IMR-90 (cell line): Measurements from ENCODE around the gene MZF1. TPM values are rescaled to one million over a fixed set of nuclear protein-coding genes. Genes with fewer than 3 reads are reported as not detected.

Experiments
- ATAC-seq: fragments of 200-7000 bp; cut with Tn5 transposase; 2 replicates; pipeline ENCODE4 v1.9.1; 2020; ENCODE audit warnings: low read depth, mild to moderate bottlenecking, moderate library complexity
- BruUV-seq: library from RNA; stranded (reverse); fragments of 400-500 nt; replicated peaks from 2 replicates; lab custom pipeline; 2021; lab: Mats Ljungman, UMichigan
- CTCF ChIA-PET: fragments of 300-600 bp; formaldehyde crosslinking; extraction: SDS; loops from one replicate; lab custom pipeline; 2021; ENCODE audit warnings: antibody characterized with exemption; lab: Yijun Ruan, JAX
- POLR2A ChIA-PET: fragments of 300-600 bp; sonication (Branson Sonifier 250); formaldehyde crosslinking; loops from one replicate; lab custom pipeline; 2022; ENCODE audit warnings: antibody characterized with exemption; ENCODE audit not compliant: unreplicated experiment; lab: Charles Lee
- DNase-seq: peaks from one replicate; pipeline ENCODE4 v3.0.0; 2013
- H2AFZ ChIP-seq: replicated peaks from 2 replicates; pipeline ENCODE3; 2013; ENCODE audit warnings: low read length, mild to moderate bottlenecking; ENCODE audit not compliant: poor library complexity
- H2AK5ac ChIP-seq: 2 replicates; pipeline ENCODE4 v1.6.1; 2013; ENCODE audit warnings: low read depth, low read length, inconsistent platforms
- H2AK9ac ChIP-seq: replicated peaks from 2 replicates; pipeline ENCODE3; 2013; ENCODE audit warnings: mild to moderate bottlenecking, low read depth, low read length, moderate library complexity; ENCODE audit not compliant: poor library complexity
- H2BK120ac ChIP-seq: 2 replicates; pipeline ENCODE4 v1.6.1; 2013; ENCODE audit warnings: low read depth, low read length, inconsistent platforms
- H2BK15ac ChIP-seq: 3 replicates; pipeline ENCODE4 v1.6.1; 2013; ENCODE audit warnings: low read depth, low read length, inconsistent platforms
- H2BK20ac ChIP-seq: 2 replicates; pipeline ENCODE4 v1.6.1; 2013; ENCODE audit warnings: low read depth, mild to moderate bottlenecking, inconsistent platforms, low read length, moderate library complexity
- H2BK5ac ChIP-seq: 2 replicates; pipeline ENCODE4 v1.6.1; 2013; ENCODE audit warnings: mild to moderate bottlenecking, low read depth, low read length, inconsistent platforms; ENCODE audit not compliant: poor library complexity, severe bottlenecking
- H3K14ac ChIP-seq: replicated peaks from 2 replicates; pipeline ENCODE4 v1.6.1; 2013; ENCODE audit warnings: low read depth, low read length, inconsistent platforms
- H3K18ac ChIP-seq: 2 replicates; pipeline ENCODE4 v1.6.1; 2013; ENCODE audit warnings: low read depth, low read length, control low read depth
- H3K23ac ChIP-seq: 2 replicates; pipeline ENCODE4 v1.6.1; 2013; ENCODE audit warnings: low read depth, low read length, inconsistent platforms
- H3K27ac ChIP-seq: 2 replicates; pipeline ENCODE4 v1.5.1; 2013; ENCODE audit warnings: mild to moderate bottlenecking, control low read depth, low read length; ENCODE audit not compliant: insufficient read depth
- H3K27me3 ChIP-seq: 2 replicates; pipeline ENCODE4 v1.6.1; 2013; ENCODE audit warnings: low read length; ENCODE audit not compliant: control insufficient read depth, insufficient read depth
- H3K36me3 ChIP-seq: 2 replicates; pipeline ENCODE4 v1.6.1; 2013; ENCODE audit warnings: low read length, mixed read lengths; ENCODE audit not compliant: control insufficient read depth, insufficient read depth
- H3K4ac ChIP-seq: 2 replicates; pipeline ENCODE4 v1.6.1; 2013; ENCODE audit warnings: low read depth, low read length, inconsistent platforms
- H3K4me1 ChIP-seq: 2 replicates; pipeline ENCODE4 v1.6.1; 2013; ENCODE audit warnings: low read length, mixed read lengths; ENCODE audit not compliant: control insufficient read depth, insufficient read depth
- H3K4me2 ChIP-seq: 2 replicates; pipeline ENCODE4 v1.6.1; 2013; ENCODE audit warnings: low read depth, mild to moderate bottlenecking, control low read depth, low read length, moderate library complexity
- H3K4me3 ChIP-seq: 2 replicates; pipeline ENCODE4 v1.5.1; 2013; ENCODE audit warnings: low read depth, mild to moderate bottlenecking, control low read depth, low read length, moderate library complexity; ENCODE audit not compliant: insufficient read depth
- H3K56ac ChIP-seq: 2 replicates; pipeline ENCODE4 v1.6.1; 2013; ENCODE audit warnings: low read length, inconsistent platforms; ENCODE audit not compliant: insufficient read depth; ENCODE audit errors: extremely low read depth
- H3K79me1 ChIP-seq, 2 experiments: 2 replicates each; pipeline ENCODE4 v1.6.1; 2013; ENCODE audit warnings: low read length in 2 of 2, inconsistent platforms in 1 of 2, low read depth in 1 of 2
- H3K9ac ChIP-seq: 2 replicates; pipeline ENCODE4 v1.6.1; 2013; ENCODE audit warnings: low read depth, low read length, control low read depth
- H3K9me1 ChIP-seq: 2 replicates; pipeline ENCODE4 v1.6.1; 2013; ENCODE audit warnings: low read length, inconsistent platforms; ENCODE audit not compliant: insufficient read depth
- H3K9me3 ChIP-seq: 2 replicates; pipeline ENCODE4 v1.6.1; 2013; ENCODE audit warnings: low read length; ENCODE audit not compliant: control insufficient read depth, insufficient read depth
- H4K20me1 ChIP-seq: 2 replicates; pipeline ENCODE4 v1.6.1; 2013; ENCODE audit warnings: low read length, inconsistent platforms; ENCODE audit not compliant: insufficient read depth
- H4K5ac ChIP-seq: 2 replicates; pipeline ENCODE4 v1.6.1; 2013; ENCODE audit warnings: mild to moderate bottlenecking, low read depth, low read length, control low read depth
- H4K8ac ChIP-seq, 2 experiments: 2 replicates each; pipeline ENCODE4 v1.6.1; 2013; ENCODE audit warnings: low read depth in 2 of 2, low read length in 2 of 2, control low read depth in 1 of 2, inconsistent platforms in 1 of 2
- H4K91ac ChIP-seq: 2 replicates; pipeline ENCODE4 v1.6.1; 2013; ENCODE audit warnings: low read depth, low read length, inconsistent platforms; ENCODE audit not compliant: insufficient read depth
- BHLHE40 ChIP-seq: fragments of 150-350 bp; IDR thresholded peaks from 2 replicates; pipeline ENCODE4 v1.6.1; 2016; ENCODE audit warnings: mild to moderate bottlenecking, low read depth, low read length
- CEBPB ChIP-seq: IDR thresholded peaks from 2 replicates; pipeline ENCODE4 v1.6.1; 2012; ENCODE audit warnings: low read depth, low read length, improper control_type of control experiment
- CHD1 ChIP-seq: IDR thresholded peaks from 2 replicates; pipeline ENCODE4 v1.6.1; 2012; ENCODE audit warnings: low read depth, low read length, improper control_type of control experiment
- CTCF ChIP-seq: conservative IDR thresholded peaks from 2 replicates; pipeline ENCODE4 v1.5.1; 2012; ENCODE audit warnings: mild to moderate bottlenecking, low read depth, low read length, improper control_type of control experiment
- ELK1 ChIP-seq: fragments of 150-350 bp; IDR thresholded peaks from 2 replicates; pipeline ENCODE4 v1.6.1; 2016; ENCODE audit warnings: low read depth, mild to moderate bottlenecking, low read length, moderate library complexity, borderline replicate concordance
- FOS ChIP-seq: fragments of 150-350 bp; IDR thresholded peaks from 2 replicates; pipeline ENCODE4 v1.6.1; 2016; ENCODE audit warnings: low read depth, low read length
- MAFK ChIP-seq: IDR thresholded peaks from 2 replicates; pipeline ENCODE4 v1.6.1; 2012; ENCODE audit warnings: low read depth, low read length, improper control_type of control experiment
- MAZ ChIP-seq: IDR thresholded peaks from 2 replicates; pipeline ENCODE4 v1.6.1; 2012; ENCODE audit warnings: low read depth, mild to moderate bottlenecking, low read length, improper control_type of control experiment, moderate library complexity, borderline replicate concordance
- MXI1 ChIP-seq: IDR thresholded peaks from 2 replicates; pipeline ENCODE4 v1.6.1; 2012; ENCODE audit warnings: low read depth, mild to moderate bottlenecking, low read length, moderate library complexity, borderline replicate concordance
- NFE2L2 ChIP-seq: fragments of 150-350 bp; IDR thresholded peaks from 2 replicates; pipeline ENCODE4 v1.6.1; 2016; ENCODE audit warnings: low read depth, mild to moderate bottlenecking, low read length
- POLR2A ChIP-seq: IDR thresholded peaks from 2 replicates; pipeline ENCODE4 v1.6.1; 2012; ENCODE audit warnings: mild to moderate bottlenecking, low read depth, low read length
- RAD21 ChIP-seq: IDR thresholded peaks from 2 replicates; pipeline ENCODE4 v1.6.1; 2012; ENCODE audit warnings: low read length, improper control_type of control experiment
- RCOR1 ChIP-seq: IDR thresholded peaks from 2 replicates; pipeline ENCODE4 v1.6.1; 2012; ENCODE audit warnings: mild to moderate bottlenecking, low read length, improper control_type of control experiment; ENCODE audit not compliant: insufficient replicate concordance
- RFX5 ChIP-seq: IDR thresholded peaks from 2 replicates; pipeline ENCODE4 v1.8.0; 2012; ENCODE audit warnings: low read depth, mild to moderate bottlenecking, low read length, moderate library complexity
- SMC3 ChIP-seq: fragments of 150-350 bp; IDR thresholded peaks from 2 replicates; pipeline ENCODE4 v1.6.1; 2016; ENCODE audit warnings: low read depth, mild to moderate bottlenecking, antibody characterized with exemption, low read length, moderate library complexity
- USF2 ChIP-seq: fragments of 150-350 bp; IDR thresholded peaks from 2 replicates; pipeline ENCODE4 v1.6.1; 2017; ENCODE audit warnings: mild to moderate bottlenecking, antibody characterized with exemption, low read length, low read depth
- WGBS, 2 experiments: methylation state at CpG; one replicate each; pipeline versions ENCODE4 v1.1.5 to v1.1.7; 2013; ENCODE audit warnings: missing lambda C conversion rate in 2 of 2; ENCODE audit not compliant: insufficient read length in 1 of 2; ENCODE audit errors: extremely low coverage in 2 of 2; 5-methylcytosine and 5-hydroxymethylcytosine counted together
- dilution Hi-C: fragments of 300-500 bp; cut with HindIII; formaldehyde crosslinking; loops from one replicate; pipeline ENCODE4 v1.14.3; 2018; ENCODE audit warnings: low sequenced_read_pairs; ENCODE audit not compliant: unreplicated experiment
- in situ Hi-C: fragments of 300-500 bp; cut with MboI; formaldehyde crosslinking; loops from 3 replicates; pipeline ENCODE4 v1.14.3; 2019; ENCODE audit warnings: low sequenced_read_pairs, inconsistent platforms, mixed read lengths
- intact Hi-C: fragments of 100-400 bp; cut with micrococcal nuclease; formaldehyde crosslinking; loops from 2 replicates; pipeline ENCODE4 v1.10.0; 2022
- polyA plus RNA-seq, 3 experiments: library from polyadenylated mRNA; depleted of rRNA; stranded (reverse); fragments of >200 nt; gene quantifications; 2 replicates each; pipeline ENCODE4 v1.2.3, GENCODE V29; 2012; ENCODE audit warnings: low replicate concordance in 1 of 3
- total RNA-seq: library from RNA; depleted of rRNA; stranded (reverse); fragments of >200 nt; gene quantifications from 2 replicates; pipeline ENCODE4 v1.2.3, GENCODE V29; 2012

Gene MZF1
- total and polyA plus RNA-seq, 2 of the 4 experiments (the other 2 are of a cell fraction), result 3.4 to 15.0 TPM

GRCh38 chr19:58522709-58523108 lies 50.4 kb downstream of the MZF1 start:
- Histone ChIP-seq H4K8ac (no peak overlapping the region), H2AK5ac (no peak overlapping the region), H3K4me2 (no peak overlapping the region), H3K4me3 (no peak overlapping the region), H4K5ac (no peak overlapping the region), H2AFZ (peak overlapping the region; percentile 7), H3K18ac (no peak overlapping the region), H3K4me1 (peaks cover 6% of the 10 kb centered on the region), H3K23ac (no peak overlapping the region), H3K27me3 (no peaks in the 10 kb centered on the region; the same call in 1 of the 2 replicates), H3K9me1 (peaks cover 7% of the 10 kb centered on the region), H4K91ac (no peak overlapping the region), H2BK5ac (no peak overlapping the region), H2AK9ac (no peak overlapping the region), H3K27ac (no peak overlapping the region), H3K4ac (no peak overlapping the region), H3K56ac (no peak overlapping the region), H3K14ac (no peak overlapping the region), H3K9ac (no peak overlapping the region), H4K20me1 (peaks cover 14% of the 10 kb centered on the region), H2BK15ac (no peak overlapping the region), H3K9me3 (no peaks in the 10 kb centered on the region), H2BK120ac (no peak overlapping the region), H3K79me1 (peaks cover 0 to 21% of the 10 kb centered on the region in 2 experiments; a peak in 3 of 4 replicates), H2BK20ac (no peak overlapping the region), H3K36me3 (no peaks in the 10 kb centered on the region)
- TF ChIP-seq USF2, result no peak
- TF ChIP-seq CTCF, result no peak
- no peak for TF ChIP-seq BHLHE40
- no peak for TF ChIP-seq NFE2L2
- no peak for TF ChIP-seq ELK1
- no peak for TF ChIP-seq CHD1
- no peak for TF ChIP-seq MXI1
- TF ChIP-seq MAZ, result no peak
- no peak for TF ChIP-seq CEBPB
- TF ChIP-seq SMC3, result no peak
- TF ChIP-seq POLR2A, result no peak
- TF ChIP-seq FOS, result no peak
- TF ChIP-seq RFX5, result no peak
- no peak for TF ChIP-seq RCOR1
- TF ChIP-seq MAFK, result no peak
- no peak for TF ChIP-seq RAD21
- POLR2A ChIA-PET, result interaction anchor here (0.6 kb wide), 1 partner anchor 626 kb away, joined by 3 read pairs; no protein-coding TSS in a partner anchor
- no TSS peak for BruUV-seq
- 62% methylated on average over 2 of the region's 3 CpGs; no CpG with 5 or more reads in 1 of the 2 experiments for WGBS, 2 experiments
- dilution Hi-C loops, result no loop called here
- DNase-seq (no peak), ATAC-seq (no peak)
- CTCF ChIA-PET, result no interaction called here
- in situ Hi-C loops, result no loop called here
- intact Hi-C loops, result no loop called here
